Central memory CD4-positive, alpha-beta T cell (primary cell): ENCODE data around the gene GPR68.

Experiments
- DNase-seq: peaks from one replicate; pipeline ENCODE4 v3.0.0; 2022
- total RNA-seq, 3 experiments: gene quantifications; one replicate each; lab custom pipeline; 2026; lab: John Stamatoyannopoulos, UW

The GPR68 gene, protein sequence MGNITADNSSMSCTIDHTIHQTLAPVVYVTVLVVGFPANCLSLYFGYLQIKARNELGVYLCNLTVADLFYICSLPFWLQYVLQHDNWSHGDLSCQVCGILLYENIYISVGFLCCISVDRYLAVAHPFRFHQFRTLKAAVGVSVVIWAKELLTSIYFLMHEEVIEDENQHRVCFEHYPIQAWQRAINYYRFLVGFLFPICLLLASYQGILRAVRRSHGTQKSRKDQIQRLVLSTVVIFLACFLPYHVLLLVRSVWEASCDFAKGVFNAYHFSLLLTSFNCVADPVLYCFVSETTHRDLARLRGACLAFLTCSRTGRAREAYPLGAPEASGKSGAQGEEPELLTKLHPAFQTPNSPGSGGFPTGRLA
- total RNA-seq, result 8.9 to 27.9 (median 26.3) reads per million in 3 experiments

DNA sequence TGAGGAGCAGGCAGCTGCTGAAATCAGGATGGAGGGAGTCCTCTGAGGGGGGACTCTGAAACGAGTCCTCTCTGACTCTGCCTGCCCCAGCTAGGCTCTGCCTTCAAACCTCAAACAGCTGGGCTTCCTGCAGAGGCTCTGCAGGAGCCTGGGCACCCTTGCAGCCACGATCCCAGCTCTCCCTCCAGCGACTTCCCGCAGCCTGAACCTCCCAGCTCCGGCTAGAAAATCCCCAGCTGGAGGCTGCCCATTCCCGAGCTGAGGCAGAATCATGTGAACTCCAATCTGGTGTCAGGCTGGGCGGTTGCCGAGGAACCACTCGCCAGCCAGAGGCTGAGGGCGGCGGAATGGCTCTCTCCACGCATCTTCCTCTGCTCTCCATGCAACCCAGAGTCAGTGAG, at the start of gene GPR68:
Gene GPR68 (minus strand): TSS at position 204 of the 401 bp plus-strand sequence. CDS start 9,654 bp downstream, outside the sequence.
- no peak for DNase-seq

DNA sequence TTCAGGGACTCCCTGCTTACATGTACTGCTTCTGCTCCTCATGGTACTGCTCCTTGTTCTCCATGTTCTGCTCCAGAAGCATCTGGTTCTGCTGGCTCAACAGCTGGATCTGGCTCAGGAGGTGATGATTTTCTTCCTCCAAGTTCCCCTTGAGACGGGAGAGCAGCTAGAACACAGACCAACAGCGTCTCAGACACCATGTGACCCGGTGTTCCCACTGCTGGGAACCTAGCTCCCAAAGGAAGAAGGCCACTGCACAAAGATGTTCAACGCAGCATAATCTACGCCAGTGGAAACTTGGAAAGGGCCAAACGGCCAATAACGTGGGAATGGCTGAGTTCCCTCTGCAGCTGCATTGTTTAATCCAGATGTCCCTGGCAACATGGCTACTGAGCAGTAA, 49.6 kb upstream of the GPR68 start:
- DNase-seq, result no peak

DNA sequence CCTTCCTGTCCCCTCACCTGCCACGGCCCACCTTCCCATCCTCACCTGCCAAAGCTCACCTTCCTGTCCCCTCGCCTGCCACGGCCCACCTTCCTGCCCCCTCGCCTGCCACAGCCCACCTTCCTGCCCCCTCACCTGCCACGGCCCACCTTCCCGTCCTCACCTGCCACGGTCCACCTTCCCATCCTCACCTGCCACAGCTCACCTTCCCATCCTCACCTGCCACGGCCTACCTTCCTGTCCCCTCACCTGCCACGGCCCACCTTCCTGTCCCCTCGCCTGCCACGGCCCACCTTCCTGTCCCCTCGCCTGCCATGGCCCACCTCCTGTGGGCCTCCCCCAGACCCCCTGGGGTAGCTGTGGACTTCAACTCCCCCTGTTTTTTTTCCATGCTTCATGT, 48.8 kb upstream of the GPR68 start:
- no peak for DNase-seq

DNA sequence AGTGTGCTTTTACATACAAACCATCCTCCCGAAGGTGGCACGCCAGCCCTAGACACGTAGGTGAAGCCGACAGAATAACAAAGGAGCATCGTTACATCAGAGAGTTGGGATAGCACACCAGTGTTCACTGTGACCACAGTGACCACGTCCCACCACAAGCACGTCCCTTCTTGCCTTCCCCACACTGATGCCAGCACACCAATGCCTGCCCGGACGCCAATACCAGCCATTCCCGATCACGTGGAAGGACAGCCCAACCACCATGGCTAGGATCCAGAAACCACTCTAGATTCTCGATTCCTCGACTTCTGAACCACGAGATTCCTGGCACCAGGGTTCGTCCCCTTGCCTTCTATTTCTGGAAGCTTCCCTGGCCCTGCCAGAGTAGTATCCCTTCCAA, 48.0 kb upstream of the GPR68 start:
- DNase-seq, result no peak

DNA sequence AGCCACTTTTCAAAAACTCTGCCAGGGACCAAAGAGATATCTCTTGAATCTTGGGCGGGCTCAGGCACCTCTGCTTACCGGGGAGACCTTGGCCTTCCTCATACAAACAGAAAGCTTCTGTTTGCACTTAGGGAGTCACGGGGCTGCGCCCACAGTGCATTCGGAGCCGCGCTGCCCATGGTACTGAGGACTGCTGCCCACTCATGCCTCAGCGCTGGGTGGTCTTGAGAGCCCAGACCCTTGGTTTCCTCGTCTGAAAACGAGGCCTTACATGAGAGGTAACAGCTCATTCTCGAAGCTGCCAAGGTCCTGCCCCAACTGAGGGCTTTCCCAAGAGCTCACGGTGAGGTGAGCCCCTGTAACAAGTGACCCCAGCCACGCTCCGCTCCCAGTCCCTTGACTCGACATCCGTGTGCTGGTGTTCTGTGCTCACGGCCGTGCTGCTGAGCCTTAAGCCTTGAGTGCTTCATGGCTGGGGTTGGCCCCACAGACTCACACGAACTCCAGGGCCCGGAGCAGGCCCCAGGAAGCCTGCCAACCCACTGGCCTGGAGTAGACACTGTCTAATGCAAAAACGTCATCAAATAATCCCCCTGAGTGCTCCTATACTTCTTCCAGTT, 47.4 kb upstream of the GPR68 start:
- no peak for DNase-seq

DNA sequence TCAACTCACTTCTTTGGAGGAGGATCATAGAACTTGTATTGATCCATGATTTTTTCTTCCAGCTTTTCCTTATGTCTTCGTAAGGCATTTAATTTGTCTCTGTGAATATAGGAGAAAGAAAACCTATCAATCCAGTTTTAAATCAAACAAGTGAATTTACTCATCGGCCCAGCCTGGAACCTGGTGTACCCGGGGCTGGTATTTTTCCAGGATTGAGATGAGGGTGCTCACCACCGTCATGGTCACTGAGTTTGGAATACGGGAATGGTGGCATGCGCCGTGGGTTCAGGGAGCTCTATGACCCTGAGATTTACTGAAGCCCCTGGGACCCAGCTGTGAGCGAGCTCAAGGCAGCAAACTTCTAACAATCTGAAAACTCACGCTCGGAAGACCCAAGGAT, 46.5 kb upstream of the GPR68 start:
- no peak for DNase-seq

DNA sequence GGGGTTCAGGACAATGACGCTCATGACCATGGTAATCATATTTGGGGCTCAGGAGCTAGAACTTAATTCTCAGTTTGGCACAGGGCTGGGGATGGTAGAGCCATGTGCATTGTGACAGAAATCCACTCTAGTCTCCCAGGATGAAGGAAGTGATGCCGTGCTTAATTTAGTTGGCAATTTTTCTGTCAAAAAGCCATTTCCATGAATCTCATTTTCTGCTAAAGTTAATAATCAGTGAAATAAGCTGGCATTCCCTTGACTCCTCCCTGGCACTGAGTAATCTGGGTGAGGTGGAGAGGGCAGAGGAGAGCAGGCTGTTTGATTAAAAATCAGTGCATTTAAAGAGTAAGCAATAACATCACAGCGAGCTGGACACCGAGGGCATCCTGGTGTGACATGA, 45.0 kb upstream of the GPR68 start:
- no peak for DNase-seq

DNA sequence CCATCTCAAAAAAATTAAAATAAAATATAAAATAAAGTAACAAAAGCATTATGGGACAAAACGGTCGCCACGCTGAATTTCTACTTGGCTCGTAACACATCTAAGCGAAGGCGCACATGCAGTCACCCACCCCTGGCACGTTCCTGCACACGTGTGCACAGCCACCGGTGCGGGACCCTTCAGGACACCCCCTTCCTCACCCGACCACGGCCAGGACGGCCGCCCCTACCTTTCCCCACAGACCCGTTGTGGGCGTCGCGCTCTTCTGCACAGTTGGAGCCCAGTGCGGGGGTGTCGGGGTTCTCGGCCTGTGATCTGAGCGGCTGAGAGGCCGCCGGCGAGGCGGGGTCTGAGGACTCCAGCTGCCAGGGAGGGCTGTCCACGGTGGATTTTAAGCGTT, 44.4 kb upstream of the GPR68 start:
- no peak for DNase-seq

DNA sequence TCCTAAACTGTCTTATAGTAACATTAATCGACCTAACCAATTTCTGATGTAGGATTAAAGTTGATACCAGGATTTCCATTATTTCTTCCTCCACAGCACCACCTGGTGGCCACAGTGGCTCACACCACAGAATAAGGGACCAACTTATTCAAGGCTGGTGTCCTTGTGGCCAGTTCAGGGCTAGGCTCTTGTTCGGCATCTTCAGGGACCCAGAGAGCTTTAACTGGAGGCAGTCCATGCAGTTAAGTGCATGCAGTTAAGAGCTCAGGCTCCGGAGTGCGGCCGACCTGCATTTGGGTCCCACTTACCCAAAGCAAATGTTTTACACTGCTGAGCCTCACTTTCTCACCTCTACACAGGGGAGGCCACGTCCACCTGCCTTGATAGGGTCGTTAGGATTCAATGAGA, 42.0 kb upstream of the GPR68 start:
- peak; percentile 64 for DNase-seq

DNA sequence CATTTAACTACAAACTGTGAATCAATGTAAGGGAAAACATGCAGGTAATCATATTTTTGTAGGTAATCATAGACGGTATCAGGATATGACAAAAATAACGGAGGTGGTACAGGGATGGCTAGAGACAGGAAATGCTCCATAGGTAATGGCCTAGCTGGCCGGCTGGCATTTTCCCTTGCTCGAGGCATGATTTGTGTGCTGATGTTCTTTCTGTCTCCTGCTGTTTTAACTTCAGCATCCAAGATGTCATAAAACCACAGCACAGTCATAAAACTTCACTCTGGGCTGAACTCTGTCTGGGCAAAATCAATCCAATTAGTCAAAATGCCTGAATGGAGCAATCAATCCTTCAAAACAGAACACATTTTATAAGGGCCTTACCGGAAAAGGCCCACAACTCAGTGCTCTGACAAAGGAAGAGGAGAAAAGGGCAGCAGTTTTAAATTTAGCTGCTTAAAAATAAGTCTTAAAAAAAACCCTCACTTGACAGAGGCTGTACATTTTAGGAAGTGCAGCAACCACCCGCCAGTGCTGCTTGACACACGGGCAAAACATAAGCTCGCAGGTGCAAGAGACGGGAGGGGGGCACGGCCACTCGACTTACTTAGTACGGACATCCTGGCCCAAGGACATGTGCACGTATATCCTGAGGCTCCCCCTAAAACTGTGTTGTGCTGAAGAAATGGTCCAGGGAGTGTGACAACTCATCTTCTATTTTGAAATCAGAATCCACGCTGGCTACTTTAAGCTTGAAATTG, 40.5 kb upstream of the GPR68 start:
- DNase-seq, result no peak

DNA sequence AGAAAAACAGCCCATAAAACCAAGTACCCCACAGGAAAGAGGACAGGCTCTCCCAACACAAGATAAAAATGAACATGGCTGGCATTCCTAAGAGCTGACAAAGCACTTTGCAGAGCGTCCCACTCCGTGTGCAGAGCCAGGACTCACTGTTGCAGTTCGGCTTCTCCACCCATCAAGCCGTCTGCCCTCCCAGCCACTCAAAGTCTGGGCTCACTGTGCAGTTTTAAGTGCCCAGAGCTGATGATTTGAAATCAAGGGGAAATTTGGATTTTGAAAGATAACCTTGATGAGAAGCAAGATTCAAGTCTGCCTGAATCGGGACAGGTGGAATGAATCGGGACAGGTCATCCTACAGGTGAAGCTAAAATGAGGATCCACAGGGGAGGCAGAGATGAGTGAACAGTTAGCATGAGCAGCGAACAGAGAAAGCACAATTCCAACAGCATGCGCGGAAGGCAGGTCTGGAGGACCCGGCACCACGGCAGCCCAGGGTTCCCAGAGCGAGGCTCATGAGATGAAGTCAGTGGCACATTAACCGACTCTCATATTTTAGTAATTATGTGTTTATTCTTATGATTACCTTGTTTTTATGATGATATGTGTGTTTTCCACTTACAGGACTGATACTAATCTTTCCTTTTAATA, 39.8 kb upstream of the GPR68 start:
- no peak for DNase-seq

DNA sequence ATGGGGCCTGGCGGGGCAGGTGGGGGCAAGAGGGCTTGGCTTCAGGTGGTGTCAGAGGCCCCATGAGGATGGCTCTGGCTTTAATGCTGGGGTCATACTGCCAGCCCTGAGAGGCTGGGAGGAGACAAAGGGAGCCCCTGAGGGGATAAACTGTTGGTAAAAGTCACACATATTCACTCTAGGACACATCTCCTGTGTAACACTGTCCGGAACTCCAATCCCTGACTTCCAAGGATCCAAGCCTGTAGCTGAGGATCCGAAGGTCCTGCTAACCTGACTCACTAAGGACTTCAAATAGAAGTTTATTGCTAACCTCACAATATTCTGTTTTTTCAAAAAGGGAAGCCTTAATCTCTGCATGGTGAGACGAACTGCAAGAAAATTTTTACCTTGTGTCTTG, 39.2 kb upstream of the GPR68 start:
- no peak for DNase-seq

DNA sequence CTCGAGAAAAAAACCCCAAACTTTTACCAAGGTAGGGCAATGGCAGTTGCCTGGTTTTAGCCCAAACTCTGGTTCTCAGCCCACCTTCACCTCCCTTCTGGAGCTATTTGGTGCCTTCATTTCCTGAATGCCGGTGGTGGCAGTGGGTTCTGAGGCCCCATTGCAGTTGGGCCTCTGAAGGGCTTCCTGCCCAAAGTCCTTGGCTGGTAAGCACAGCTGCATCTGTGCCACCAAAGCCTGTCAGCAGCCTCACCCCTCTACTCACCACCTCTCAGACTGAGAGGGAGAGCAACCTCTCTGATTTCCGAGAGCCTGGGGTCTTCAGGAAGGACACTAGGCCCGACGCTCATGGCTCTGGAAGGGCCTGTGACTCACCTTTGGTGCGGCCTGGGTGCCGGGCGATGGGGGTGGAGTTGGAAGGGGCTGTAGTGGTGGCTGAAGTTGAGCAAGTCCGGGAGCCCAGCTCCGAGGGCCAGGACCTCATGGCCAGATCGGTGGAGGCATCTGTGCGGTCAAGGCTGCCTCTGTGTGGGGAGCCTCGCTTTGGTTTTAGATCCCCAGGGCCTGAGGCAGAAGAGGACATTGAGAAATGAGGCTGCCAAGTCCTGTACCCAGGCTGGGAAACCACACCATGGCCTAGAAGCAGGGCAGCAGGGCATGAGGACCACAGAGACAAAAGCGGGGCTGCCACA, 38.6 kb upstream of the GPR68 start:
- DNase-seq, result no peak

DNA sequence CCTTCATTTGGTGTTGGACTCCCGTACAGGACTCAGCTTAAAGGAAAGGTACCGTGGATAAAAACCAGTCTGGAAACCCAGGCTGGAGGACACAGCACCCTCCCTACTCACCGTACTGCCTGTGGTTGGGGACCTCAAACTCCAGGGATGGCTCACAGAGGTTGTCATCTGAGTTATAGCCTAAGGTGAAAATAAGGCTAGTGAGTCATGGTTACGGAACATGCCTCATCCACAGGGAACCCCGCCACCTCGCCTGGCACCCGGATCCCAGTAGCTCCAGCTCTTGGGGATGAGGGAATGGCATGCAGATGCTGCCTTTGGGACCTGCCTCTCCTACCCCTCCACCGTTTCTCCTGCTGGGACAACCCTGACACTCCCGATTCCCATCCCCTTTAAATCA, 36.8 kb upstream of the GPR68 start:
- no peak for DNase-seq

DNA sequence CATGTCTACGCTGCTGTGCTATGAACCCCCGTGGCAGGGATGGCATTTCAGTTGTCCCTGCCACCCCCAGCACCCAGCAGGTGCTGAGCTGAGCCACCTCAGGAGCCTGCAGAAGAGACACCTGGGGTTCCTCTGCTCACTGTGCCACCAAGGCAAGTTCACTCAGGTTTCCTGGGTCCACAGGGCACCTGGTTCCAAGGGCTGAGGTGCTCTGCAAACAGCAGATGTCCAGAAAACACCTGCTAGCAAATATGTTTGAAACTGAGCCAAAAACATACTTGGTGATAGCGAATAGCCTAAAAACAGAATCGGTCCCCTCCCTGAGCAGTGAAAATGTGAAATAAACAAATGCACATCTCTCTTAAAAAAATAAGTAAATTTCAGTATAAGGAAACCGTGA, 35.6 kb upstream of the GPR68 start:
- no peak for DNase-seq

DNA sequence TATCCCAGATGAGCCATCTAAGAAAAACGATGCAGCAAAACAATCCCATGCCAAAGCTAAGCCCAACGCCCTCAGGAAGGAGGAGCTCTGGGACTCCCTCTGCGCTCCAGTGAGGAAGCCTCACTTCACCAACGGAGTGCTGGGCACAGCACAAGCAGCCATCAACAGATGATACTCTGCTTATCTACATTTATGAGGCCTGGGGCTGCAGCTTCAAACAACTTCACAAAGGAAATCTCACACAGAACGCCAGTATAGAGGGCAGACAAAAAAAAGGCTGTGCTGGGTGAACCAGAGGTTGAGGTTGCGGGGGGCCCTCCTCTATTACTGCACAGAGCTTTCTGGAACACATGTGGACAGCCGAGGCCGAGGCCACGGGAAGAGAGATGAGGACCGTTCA, 34.9 kb upstream of the GPR68 start:
- no peak for DNase-seq

DNA sequence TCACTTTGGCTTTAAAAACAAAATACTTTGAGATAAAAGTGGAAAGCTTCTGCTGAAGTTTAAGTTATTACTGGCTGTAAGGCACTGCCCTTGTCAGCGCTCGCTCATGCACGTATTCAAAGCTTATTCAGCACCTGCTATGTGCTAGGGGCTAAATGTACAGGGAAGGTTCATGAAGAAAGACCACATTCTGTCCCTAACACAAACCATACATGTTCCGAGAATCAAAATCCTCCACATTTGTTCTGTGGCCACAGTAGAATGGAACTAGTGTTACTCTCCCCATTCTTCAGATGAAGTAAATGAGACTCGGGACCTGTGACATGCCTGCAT, 33.8 kb upstream of the GPR68 start:
- no peak for DNase-seq

DNA sequence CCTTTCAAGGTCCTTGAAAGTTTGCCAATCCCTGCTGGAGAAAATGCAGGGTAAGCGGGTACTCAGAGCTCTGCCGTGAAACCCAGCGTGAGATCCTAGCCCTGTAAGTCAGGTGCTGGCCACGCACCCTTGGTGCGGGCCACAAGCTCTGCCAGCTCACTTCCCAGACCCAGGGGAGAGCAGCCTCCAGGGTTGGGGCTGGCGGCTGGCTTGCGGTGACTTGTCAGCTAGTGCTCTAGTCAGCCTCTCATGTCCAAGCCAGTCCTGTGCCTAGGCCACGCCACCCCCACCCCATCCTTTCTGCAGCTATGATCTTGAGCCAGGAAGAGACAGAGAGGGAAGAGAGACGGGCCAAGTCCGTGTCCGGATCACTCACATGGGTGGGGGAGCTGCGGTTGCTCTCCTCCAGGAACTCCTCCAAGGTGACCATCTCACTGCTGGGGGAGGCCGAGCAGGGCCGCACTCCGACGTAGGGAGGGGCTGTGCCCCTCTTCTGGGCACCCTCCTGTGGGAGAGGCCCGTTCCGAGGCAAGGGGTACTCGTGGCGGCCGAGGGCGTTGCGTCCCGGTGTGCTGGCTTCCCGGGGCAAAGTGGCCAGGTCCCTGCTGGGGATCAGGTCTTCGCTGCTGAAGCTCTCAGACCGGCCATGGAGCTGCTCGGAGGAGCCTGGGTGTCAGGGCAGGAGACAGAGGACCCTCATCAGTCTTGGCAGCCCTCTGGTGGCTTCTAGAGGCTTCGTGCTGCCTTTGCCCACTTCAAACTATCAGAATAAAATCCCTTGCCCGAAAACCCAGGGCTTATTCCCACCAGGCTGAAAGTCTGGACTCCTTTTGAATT, 33.3 kb upstream of the GPR68 start:
- no peak for DNase-seq

DNA sequence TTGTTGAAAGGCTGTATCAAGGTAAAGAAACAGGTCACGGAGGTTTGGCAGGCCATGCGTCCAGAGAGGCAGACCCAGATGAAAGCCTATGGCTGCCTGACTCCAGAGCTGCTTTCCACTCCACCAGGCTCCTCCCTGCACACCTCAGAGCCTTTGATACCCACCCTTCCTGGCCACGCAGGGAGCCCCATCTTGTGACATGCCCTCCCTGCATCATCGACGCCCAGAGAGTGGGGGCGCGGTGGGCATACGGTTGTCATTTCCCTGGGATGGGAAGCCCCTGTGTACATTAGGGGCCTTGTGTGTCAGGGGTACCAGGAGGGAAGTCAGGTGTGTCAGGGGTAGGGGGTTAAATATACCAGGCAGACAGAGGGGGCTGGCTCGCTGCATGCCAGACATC, 30.3 kb upstream of the GPR68 start:
- DNase-seq, result no peak

DNA sequence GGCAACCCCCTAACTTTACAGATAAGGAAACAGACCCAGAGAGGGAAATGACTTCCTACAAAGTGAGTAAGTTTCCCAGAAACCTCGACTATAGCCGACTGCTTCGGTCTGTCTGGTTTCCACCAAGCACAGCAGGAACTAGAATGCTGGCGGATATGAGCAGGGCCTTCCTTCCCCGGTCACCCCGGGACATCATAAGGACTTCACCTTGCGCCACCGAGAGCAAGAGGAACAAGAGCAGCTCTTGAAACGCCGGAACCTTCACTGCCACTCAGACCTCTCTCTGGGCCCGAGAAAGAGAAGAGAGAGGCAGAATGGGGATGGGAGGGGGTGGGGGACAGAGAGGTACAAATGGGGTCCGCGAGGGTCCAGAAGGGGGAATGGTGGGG, 29.4 kb upstream of the GPR68 start:
- no peak for DNase-seq

DNA sequence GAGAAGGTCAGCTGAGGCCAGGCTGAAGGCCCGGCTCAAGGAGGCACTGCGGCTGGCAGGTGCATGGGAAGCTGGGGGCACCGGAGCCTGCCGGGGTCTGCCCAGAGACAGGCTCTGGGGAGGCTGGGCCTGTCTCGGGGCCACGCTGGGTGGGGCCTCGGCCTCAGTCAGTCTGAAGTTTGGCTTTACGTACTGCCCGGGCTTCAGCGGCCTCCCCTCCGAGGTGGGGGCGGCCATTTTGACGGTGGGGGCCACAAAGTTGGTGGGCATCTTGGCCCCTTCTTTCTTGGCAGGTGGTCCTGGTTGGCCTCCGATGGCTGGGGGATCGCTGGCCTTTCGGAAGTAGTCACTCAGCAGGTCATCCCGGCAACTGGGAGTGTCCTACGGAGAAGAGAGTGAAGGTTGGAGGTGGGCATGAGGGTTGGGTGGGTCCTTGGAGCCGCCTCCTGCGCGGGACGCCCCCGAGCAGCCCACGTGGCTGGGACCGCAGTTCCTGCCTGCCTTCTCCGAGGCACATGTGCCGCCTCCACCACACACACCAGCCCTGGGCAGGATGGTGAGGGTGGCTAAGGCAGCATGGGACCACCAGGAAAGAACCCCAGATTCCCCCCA, 28.9 kb upstream of the GPR68 start:
- no peak for DNase-seq
